CD4-positive, alpha-beta T cell treated with Interleukin-12 subunit alpha and Interleukin-12 subunit beta, for 1 hour (primary cell): ENCODE measurements around the gene MAGEA2.
"Not testable (repeated sequence)": the region's sequence is repeated elsewhere in the genome, so short reads cannot be mapped to it uniquely, and the experiment has no call there.

Experiments
- DNase-seq: peaks from one replicate; pipeline ENCODE4 v3.0.0-alpha.2; 2020

MAGEA2 gene

DNA sequence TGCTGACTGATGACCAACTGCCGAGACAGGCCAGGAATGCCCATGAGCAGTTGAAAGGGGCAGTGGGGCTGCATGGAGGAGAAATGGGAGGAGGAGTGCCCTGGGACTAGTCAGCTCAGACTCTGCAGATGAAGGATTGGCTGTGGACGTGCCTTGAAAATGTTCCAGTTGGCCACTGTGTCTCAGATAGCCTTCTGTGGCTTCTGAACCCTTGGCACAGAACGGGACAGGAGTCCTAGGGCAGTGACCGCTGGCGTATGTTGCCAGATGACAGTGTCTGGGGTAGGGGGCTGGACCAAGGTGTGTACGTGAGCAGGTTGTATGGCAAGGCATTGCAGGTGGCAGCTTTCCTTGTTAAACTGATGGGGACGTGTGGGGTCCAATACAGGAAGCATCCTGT is 47.1 kb downstream of the MAGEA2 start:
- DNase-seq: not testable (repeated sequence)

GRCh38 chrX:152700390-152700789 is 53.3 kb downstream of the MAGEA2 start:
- DNase-seq: not testable (repeated sequence)
